ENCODE data around the gene NT5DC2. TPM values are rescaled to one million over a fixed set of nuclear protein-coding genes. Genes with fewer than 3 reads are reported as not detected.

NT5DC2 gene
- total and polyA plus RNA-seq, 2 experiments from 2014 or later: 166 to 167 TPM

- no peaks in the 10 kb centered on the region for H3K27me3 ChIP-seq
- WGBS (ENCODE audit: low lambda C conversion rate, missing lambda C conversion rate): 87% methylated on average over 5 of the region's 5 CpGs
- H3K4me2 ChIP-seq: no peak overlapping the region
- no peaks in the 10 kb centered on the region for H3K4me1 ChIP-seq (ENCODE audit: insufficient read depth)
- no peaks in the 10 kb centered on the region for H3K9me3 ChIP-seq (ENCODE audit: low read depth)
- no peak overlapping the region for H3K27ac ChIP-seq
- no peaks in the 10 kb centered on the region for H3K9me2 ChIP-seq (replicated peaks; ENCODE audit: insufficient read depth)
- no peaks in the 10 kb centered on the region for H3K36me3 ChIP-seq (replicated peaks; ENCODE audit: insufficient read depth, low read depth)
- no peak overlapping the region for H3K4me3 ChIP-seq
- TF ChIP-seq EZH2 (IDR thresholded peaks at IDR 0.05; ENCODE audit: borderline replicate concordance): no peak
- TF ChIP-seq, protein P1, sequence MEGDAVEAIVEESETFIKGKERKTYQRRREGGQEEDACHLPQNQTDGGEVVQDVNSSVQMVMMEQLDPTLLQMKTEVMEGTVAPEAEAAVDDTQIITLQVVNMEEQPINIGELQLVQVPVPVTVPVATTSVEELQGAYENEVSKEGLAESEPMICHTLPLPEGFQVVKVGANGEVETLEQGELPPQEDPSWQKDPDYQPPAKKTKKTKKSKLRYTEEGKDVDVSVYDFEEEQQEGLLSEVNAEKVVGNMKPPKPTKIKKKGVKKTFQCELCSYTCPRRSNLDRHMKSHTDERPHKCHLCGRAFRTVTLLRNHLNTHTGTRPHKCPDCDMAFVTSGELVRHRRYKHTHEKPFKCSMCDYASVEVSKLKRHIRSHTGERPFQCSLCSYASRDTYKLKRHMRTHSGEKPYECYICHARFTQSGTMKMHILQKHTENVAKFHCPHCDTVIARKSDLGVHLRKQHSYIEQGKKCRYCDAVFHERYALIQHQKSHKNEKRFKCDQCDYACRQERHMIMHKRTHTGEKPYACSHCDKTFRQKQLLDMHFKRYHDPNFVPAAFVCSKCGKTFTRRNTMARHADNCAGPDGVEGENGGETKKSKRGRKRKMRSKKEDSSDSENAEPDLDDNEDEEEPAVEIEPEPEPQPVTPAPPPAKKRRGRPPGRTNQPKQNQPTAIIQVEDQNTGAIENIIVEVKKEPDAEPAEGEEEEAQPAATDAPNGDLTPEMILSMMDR (IDR thresholded peaks at IDR 0.05; ENCODE audit: poor library complexity): no peak
- DNase-seq (ENCODE audit: low spot score): no peak
- H2AFZ ChIP-seq: no peak overlapping the region
- no peaks in the 10 kb centered on the region for H4K20me1 ChIP-seq (ENCODE audit: insufficient read depth, poor library complexity, severe bottlenecking)
- peaks cover 3% of the 10 kb centered on the region for H3K79me2 ChIP-seq
Observed at GRCh38 chr3:52554026-52554755, 20.5 kb upstream of the NT5DC2 start.

GRCh38 chr3:52552089-52552488 lies 18.4 kb upstream of the NT5DC2 start:
- WGBS (ENCODE audit: low lambda C conversion rate, missing lambda C conversion rate): 66% methylated on average over 3 of the region's 3 CpGs
- Histone ChIP-seq H3K4me1 (ENCODE audit: insufficient read depth) (no peaks in the 10 kb centered on the region), H3K36me3 (replicated peaks; ENCODE audit: insufficient read depth, low read depth) (no peaks in the 10 kb centered on the region), H3K27ac (no peak overlapping the region), H3K4me3 (no peak overlapping the region), H3K79me2 (no peaks in the 10 kb centered on the region), H2AFZ (no peak overlapping the region), H3K9me2 (replicated peaks; ENCODE audit: insufficient read depth) (no peaks in the 10 kb centered on the region), H3K4me2 (no peak overlapping the region), H3K27me3 (no peaks in the 10 kb centered on the region), H3K9me3 (ENCODE audit: low read depth) (no peaks in the 10 kb centered on the region), H4K20me1 (ENCODE audit: insufficient read depth, poor library complexity, severe bottlenecking) (no peaks in the 10 kb centered on the region)
- no peak for DNase-seq (ENCODE audit: low spot score)
- TF ChIP-seq EZH2 (IDR thresholded peaks at IDR 0.05; ENCODE audit: borderline replicate concordance) (no peak), EZH2phosphoT487 (IDR thresholded peaks at IDR 0.05; ENCODE audit: low read depth, severe bottlenecking, unreplicated experiment) (no peak)
- TF ChIP-seq, protein P1 (IDR thresholded peaks at IDR 0.05; ENCODE audit: poor library complexity): no peak

GRCh38 chr3:52551118-52551517 lies 17.5 kb upstream of the NT5DC2 start:
- no peak for DNase-seq (ENCODE audit: low spot score)
- Histone ChIP-seq H2AFZ (no peak overlapping the region), H3K27ac (no peak overlapping the region), H3K27me3 (no peaks in the 10 kb centered on the region), H3K36me3 (replicated peaks; ENCODE audit: insufficient read depth, low read depth) (no peaks in the 10 kb centered on the region), H3K4me1 (ENCODE audit: insufficient read depth) (no peaks in the 10 kb centered on the region), H3K79me2 (peaks cover 3% of the 10 kb centered on the region), H3K4me2 (no peak overlapping the region), H4K20me1 (ENCODE audit: insufficient read depth, poor library complexity, severe bottlenecking) (no peaks in the 10 kb centered on the region), H3K9me2 (replicated peaks; ENCODE audit: insufficient read depth) (no peaks in the 10 kb centered on the region), H3K9me3 (ENCODE audit: low read depth) (no peaks in the 10 kb centered on the region), H3K4me3 (no peak overlapping the region)
- TF ChIP-seq EZH2 (IDR thresholded peaks at IDR 0.05; ENCODE audit: borderline replicate concordance): no peak
- TF ChIP-seq, protein P1 (IDR thresholded peaks at IDR 0.05; ENCODE audit: poor library complexity): no peak
- TF ChIP-seq EZH2phosphoT487 (IDR thresholded peaks at IDR 0.05; ENCODE audit: low read depth, severe bottlenecking, unreplicated experiment): no peak
